K562 (cell line): Measurements from ENCODE around the gene CMTR2. TPM values are rescaled to one million over a fixed set of nuclear protein-coding genes. Genes with fewer than 3 reads are reported as not detected.
A peak's percentile ranks its signal among the peaks of the same experiment; 100 is the strongest.

Source experiments
- ATAC-seq: fragments of 200-7000 bp; cut with Tn5 transposase; 3 replicates; pipeline ENCODE4 v1.9.1; 2020; ENCODE audit warnings: moderate library complexity
- BruUV-seq: library from RNA; stranded (reverse); fragments of 400-500 nt; replicated peaks from 2 replicates; lab custom pipeline; 2021; lab: Mats Ljungman, UMichigan
- CTCF ChIA-PET: fragments of 300-600 bp; formaldehyde crosslinking; extraction: SDS; loops from one replicate; lab custom pipeline; 2021; ENCODE audit warnings: low intra/inter-chr PET ratio; lab: Yijun Ruan, JAX
- POLR2A ChIA-PET: fragments of 300-600, 350-650 bp; sonication (Branson Sonifier 250); formaldehyde crosslinking; extraction: SDS; loops from one replicate; lab custom pipeline; 2021; ENCODE audit warnings: antibody characterized with exemption, inconsistent platforms; lab: Yijun Ruan, JAX
- DNase-seq, 4 experiments: peaks; one replicate each; pipeline versions ENCODE4 v3.0.0 to v3.0.0-alpha.2; 2011 to 2018; ENCODE audit warnings: low spot score in 3 of 4, mixed read lengths in 3 of 4; ENCODE audit errors: extremely low read depth in 1 of 4
- FAIRE-seq: peaks from 2 replicates; lab custom pipeline; 2011; peaks lifted over from hg19 to GRCh38; lab: Jason Lieb, UNC
- H2AFZ ChIP-seq: 2 replicates; pipeline ENCODE4 v1.6.0; 2011; ENCODE audit warnings: low read depth, low read length, control low read depth, inconsistent platforms
- H3K27ac ChIP-seq: fragments of 200-600 bp; 3 replicates; pipeline ENCODE4 v1.8.0; 2011; ENCODE audit warnings: low read depth, mild to moderate bottlenecking, control low read depth, inconsistent platforms, low read length, moderate library complexity, mixed read lengths; ENCODE audit errors: extremely low read depth
- H3K27me3 ChIP-seq, 2 experiments: fragments of 300-600 bp in 1 of 2; 2 replicates in 1 of 2; 3 replicates in 1 of 2; pipeline versions ENCODE4 v1.6.0 to v1.8.0; 2011; ENCODE audit warnings: inconsistent platforms in 2 of 2, low read length in 2 of 2, mild to moderate bottlenecking in 1 of 2, mixed read lengths in 1 of 2, moderate library complexity in 1 of 2; ENCODE audit not compliant: control insufficient read depth in 2 of 2, insufficient read depth in 2 of 2
- H3K36me3 ChIP-seq: fragments of 300-600 bp; 3 replicates; pipeline ENCODE4 v1.8.0; 2011; ENCODE audit warnings: mild to moderate bottlenecking, low read length, inconsistent platforms; ENCODE audit not compliant: control insufficient read depth, insufficient read depth
- H3K4me1 ChIP-seq, 2 experiments: fragments of 200-600 bp in 1 of 2; replicated peaks in 1 of 2; 2 replicates in 1 of 2; 3 replicates in 1 of 2; pipeline versions ENCODE4 v1.5.1 to v1.8.0; 2011; ENCODE audit warnings: inconsistent platforms in 2 of 2, low read length in 2 of 2, mild to moderate bottlenecking in 1 of 2, mixed read lengths in 1 of 2, moderate library complexity in 1 of 2; ENCODE audit not compliant: control insufficient read depth in 2 of 2, insufficient read depth in 2 of 2
- H3K4me2 ChIP-seq: 2 replicates; pipeline ENCODE4 v1.6.1; 2011; ENCODE audit warnings: low read length, control low read depth, inconsistent platforms, mixed read lengths; ENCODE audit not compliant: insufficient read depth
- H3K4me3 ChIP-seq: fragments of 200-600 bp; sonication (generic), shearing (Covaris generic); 2 replicates; pipeline ENCODE4 v1.5.1; 2016; ENCODE audit warnings: control low read depth, inconsistent platforms
- H3K79me2 ChIP-seq: fragments of 200-600 bp; 3 replicates; pipeline ENCODE4 v1.8.0; 2011; ENCODE audit warnings: low read length, inconsistent platforms; ENCODE audit not compliant: control insufficient read depth, insufficient read depth
- H3K9ac ChIP-seq, 2 experiments: 2 replicates each; pipeline versions ENCODE4 v1.6.0 to v1.6.1; 2011; ENCODE audit warnings: low read depth in 2 of 2, low read length in 2 of 2, control low read depth in 1 of 2, inconsistent platforms in 1 of 2, mild to moderate bottlenecking in 1 of 2, mixed read lengths in 1 of 2; ENCODE audit not compliant: insufficient read depth in 1 of 2
- H3K9me1 ChIP-seq: one replicate; pipeline ENCODE4 v1.6.0; 2011; ENCODE audit warnings: inconsistent platforms, mild to moderate bottlenecking, low read length, moderate library complexity; ENCODE audit not compliant: control insufficient read depth, insufficient read depth
- H3K9me3 ChIP-seq: replicated peaks from 2 replicates; pipeline ENCODE4 v1.5.1; 2011; ENCODE audit warnings: low read depth, low read length, inconsistent platforms; ENCODE audit not compliant: control insufficient read depth, insufficient read depth
- H4K20me1 ChIP-seq: replicated peaks from 2 replicates; pipeline ENCODE4 v1.6.1; 2011; ENCODE audit warnings: low read length, inconsistent platforms, mixed read lengths; ENCODE audit not compliant: control insufficient read depth, insufficient read depth
- HNRNPLL ChIP-seq: fragments of 200-400 bp; formaldehyde crosslinking; IDR thresholded peaks from 2 replicates; pipeline ENCODE4 v1.6.1; 2017; ENCODE audit warnings: low read length, low read depth, mild to moderate bottlenecking; ENCODE audit not compliant: poor library complexity, severe bottlenecking
- MTA1 ChIP-seq: fragments of 450-650 bp; IDR thresholded peaks from 2 replicates; pipeline ENCODE4 v1.6.1; 2017; ENCODE audit warnings: borderline replicate concordance
- SMAD3 ChIP-seq: fragments of 450-650 bp; formaldehyde crosslinking; conservative IDR thresholded peaks from 2 replicates; pipeline ENCODE4 v1.4.0; 2020; ENCODE audit warnings: mild to moderate bottlenecking
- SNRNP70 ChIP-seq: fragments of 200-400 bp; formaldehyde crosslinking; optimal IDR thresholded peaks from 2 replicates; pipeline ENCODE3; 2017; ENCODE audit warnings: low read depth, low read length
- TEAD2 ChIP-seq: fragments of 450-650 bp; IDR thresholded peaks from 2 replicates; pipeline ENCODE4 v1.6.1; 2016; ENCODE audit warnings: missing genetic modification characterization, control low read depth, missing compliant biosample characterization
- ZNF146 ChIP-seq: IDR thresholded peaks from one replicate; pipeline ENCODE4 v1.6.1; 2018; ENCODE audit warnings: missing compliant biosample characterization; ENCODE audit not compliant: unreplicated experiment
- ZNF316 ChIP-seq: fragments of 450-650 bp; IDR thresholded peaks from 2 replicates; pipeline ENCODE4 v1.6.1; 2016
- WGBS: fragments of 100-300 bp; shearing (Covaris generic); methylation state at CpG from one replicate; pipeline ENCODE4 v1.1.6; 2016; ENCODE audit warnings: low coverage, mixed read lengths; ENCODE audit not compliant: insufficient coverage; ENCODE audit errors: missing lambda C conversion rate; 5-methylcytosine and 5-hydroxymethylcytosine counted together
- in situ Hi-C: fragments of 300-500 bp; cut with MboI; formaldehyde crosslinking; loops from 4 replicates; pipeline ENCODE4 v1.15.0; 2018; ENCODE audit warnings: inconsistent platforms, mixed read lengths
- intact Hi-C: fragments of 100-400 bp; cut with micrococcal nuclease; formaldehyde crosslinking; loops from 2 replicates; pipeline ENCODE4 v1.14.2; 2022
- polyA plus RNA-seq, 8 experiments: library from polyadenylated mRNA; depleted of rRNA in 4 of 8; stranded (reverse) in 5 of 8; unstranded in 3 of 8; fragments of >200 nt; fragmentation: Nextera tagmentation in 2 of 8; fragmentation: Illumina TruSeq in 1 of 8; extraction: Ambion mirVana in 2 of 8; extraction: Trizol in 1 of 8; gene quantifications; 2 replicates each; pipeline versions ENCODE4 v1.2.1 to v1.2.3, GENCODE V29; 2011 to 2014; ENCODE audit warnings: inconsistent platforms in 1 of 8, missing spikeins in 1 of 8
- total RNA-seq, 7 experiments: library from RNA; depleted of rRNA in 6 of 7; stranded (reverse); fragments of >200 nt in 6 of 7; fragmentation: Illumina TruSeq in 2 of 7; extraction: Trizol in 2 of 7; gene quantifications; 2 replicates each; pipeline versions ENCODE4 v1.2.1 to v1.2.3, GENCODE V29; 2011 to 2021; ENCODE audit warnings: low replicate concordance in 1 of 7
- TF ChIP-seq, protein P1 (sequence below): conservative IDR thresholded peaks from 2 replicates; pipeline ENCODE4 v1.6.1; 2011; ENCODE audit warnings: low read depth, mild to moderate bottlenecking, low read length; ENCODE audit not compliant: control insufficient read depth
- TF ChIP-seq, protein P2 (sequence below), 3 experiments: fragments of 200-800 bp in 1 of 3; sonication (Bioruptor generic) in 1 of 3; sonication (generic) in 1 of 3; formaldehyde crosslinking in 1 of 3; IDR thresholded peaks; 2 replicates each; pipeline versions ENCODE4 v1.6.1 to v1.8.0; 2016 to 2022; ENCODE audit warnings: mild to moderate bottlenecking in 2 of 3, missing compliant biosample characterization in 2 of 3, missing genetic modification characterization in 2 of 3, missing genetic modification reagents in 1 of 3
- TF ChIP-seq, protein P3 (sequence below): fragments of 450-650 bp; formaldehyde crosslinking; IDR thresholded peaks from 2 replicates; pipeline ENCODE4 v1.4.0; 2020; ENCODE audit warnings: mild to moderate bottlenecking, mixed read lengths

CMTR2 gene
- total and polyA plus RNA-seq, 9 of the 15 experiments (the other 6 are each of a cell fraction or from before 2014, with no cell fraction given): 4.6 to 24.8 (median 12.7) TPM

DNA sequence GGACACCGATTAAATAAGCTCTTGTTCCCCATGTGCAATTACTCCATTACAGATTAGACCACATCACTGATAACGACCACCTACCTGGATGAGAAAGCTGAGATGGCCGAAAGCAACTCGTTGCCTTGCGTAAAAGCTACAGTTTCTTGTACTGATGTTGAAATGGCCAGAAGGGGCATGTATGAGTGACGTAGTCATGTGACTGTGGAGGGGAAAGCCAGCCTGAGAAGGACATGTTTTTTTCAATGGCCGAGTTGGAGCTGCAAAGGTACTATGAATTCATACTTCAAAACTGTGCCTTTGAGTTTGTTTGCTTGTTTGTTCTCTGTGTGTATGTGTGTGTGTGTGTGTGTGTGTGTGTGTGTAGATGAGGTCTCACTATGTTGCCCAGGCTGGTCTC lies 41.7 kb downstream of the CMTR2 start:
- DNase-seq (no peak), ATAC-seq (no peak)

DNA sequence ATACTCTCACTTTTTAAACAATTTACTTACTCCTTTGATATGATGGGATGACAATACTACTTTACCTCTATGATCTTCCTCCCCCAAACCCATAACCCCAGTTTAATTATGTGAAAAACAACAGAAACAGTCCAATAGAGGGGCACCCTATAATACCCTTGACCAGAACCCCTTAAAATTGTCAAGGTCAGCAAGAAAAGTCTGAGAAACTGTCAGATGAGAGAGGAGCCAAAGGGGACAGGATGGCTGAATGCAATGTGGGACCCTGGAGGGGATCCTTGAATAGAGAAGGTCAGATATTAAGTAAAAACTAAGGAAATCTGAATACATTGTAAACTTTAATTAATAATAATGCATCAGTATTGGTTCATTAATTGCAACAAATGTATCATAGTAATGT lies 42.9 kb downstream of the CMTR2 start:
- H3K4me3 ChIP-seq: no peak overlapping the region
- no peak for ATAC-seq
- H3K9me1 ChIP-seq: no peaks in the 10 kb centered on the region
- no peak overlapping the region for H2AFZ ChIP-seq
- no TSS peak for BruUV-seq
- ChIA-PET CTCF (no interaction called here), POLR2A (no interaction called here)
- no peak overlapping the region for H3K27ac ChIP-seq
- no peak overlapping the region for H3K9ac ChIP-seq
- H3K4me2 ChIP-seq: no peak overlapping the region
- no peak for FAIRE-seq
- H3K36me3 ChIP-seq: no peaks in the 10 kb centered on the region
- H3K9me3 ChIP-seq: no peaks in the 10 kb centered on the region
- no peaks in the 10 kb centered on the region for H3K4me1 ChIP-seq
- intact Hi-C loops (no loop called here), in situ Hi-C loops (no loop called here)
- no peaks in the 10 kb centered on the region for H4K20me1 ChIP-seq
- no peaks in the 10 kb centered on the region for H3K79me2 ChIP-seq
- DNase-seq: no peak
- H3K27me3 ChIP-seq: peaks cover 5% of the 10 kb centered on the region in 2 experiments; a peak in 2 of 5 replicates
- TF ChIP-seq, protein P1, sequence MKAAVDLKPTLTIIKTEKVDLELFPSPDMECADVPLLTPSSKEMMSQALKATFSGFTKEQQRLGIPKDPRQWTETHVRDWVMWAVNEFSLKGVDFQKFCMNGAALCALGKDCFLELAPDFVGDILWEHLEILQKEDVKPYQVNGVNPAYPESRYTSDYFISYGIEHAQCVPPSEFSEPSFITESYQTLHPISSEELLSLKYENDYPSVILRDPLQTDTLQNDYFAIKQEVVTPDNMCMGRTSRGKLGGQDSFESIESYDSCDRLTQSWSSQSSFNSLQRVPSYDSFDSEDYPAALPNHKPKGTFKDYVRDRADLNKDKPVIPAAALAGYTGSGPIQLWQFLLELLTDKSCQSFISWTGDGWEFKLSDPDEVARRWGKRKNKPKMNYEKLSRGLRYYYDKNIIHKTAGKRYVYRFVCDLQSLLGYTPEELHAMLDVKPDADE: no peak
- TF ChIP-seq HNRNPLL (no peak), SMAD3 (CRISPR knock-in tag) (no peak), TEAD2 (tag) (no peak), MTA1 (no peak), ZNF146 (CRISPR knock-in tag) (no peak), ZNF316 (0 out of 2 replicates have a peak, but pooled peaks have one; percentile 44)
- TF ChIP-seq, protein P2, sequence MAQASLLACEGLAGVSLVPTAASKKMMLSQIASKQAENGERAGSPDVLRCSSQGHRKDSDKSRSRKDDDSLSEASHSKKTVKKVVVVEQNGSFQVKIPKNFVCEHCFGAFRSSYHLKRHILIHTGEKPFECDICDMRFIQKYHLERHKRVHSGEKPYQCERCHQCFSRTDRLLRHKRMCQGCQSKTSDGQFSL (CRISPR knock-in tag; IDR thresholded peaks at IDR 0.05): no peak
- TF ChIP-seq, protein P2 (tag; IDR thresholded peaks at IDR 0.05): no peak

More for the DNA sequence above, 41.7 kb downstream of the CMTR2 start:
- ChIA-PET POLR2A (no interaction called here), CTCF (no interaction called here)
- Histone ChIP-seq H3K9me3 (no peaks in the 10 kb centered on the region), H3K4me2 (no peak overlapping the region), H3K4me1 (no peaks in the 10 kb centered on the region), H4K20me1 (no peaks in the 10 kb centered on the region), H3K27me3 (peaks cover 5% of the 10 kb centered on the region in 2 experiments; a peak in 3 of 5 replicates), H3K9me1 (no peaks in the 10 kb centered on the region), H3K36me3 (no peaks in the 10 kb centered on the region), H3K4me3 (no peak overlapping the region), H3K9ac (no peak overlapping the region), H2AFZ (no peak overlapping the region), H3K79me2 (no peaks in the 10 kb centered on the region), H3K27ac (no peak overlapping the region)
- intact Hi-C loops: no loop called here
- TF ChIP-seq SNRNP70: no peak
- TF ChIP-seq, protein P3, sequence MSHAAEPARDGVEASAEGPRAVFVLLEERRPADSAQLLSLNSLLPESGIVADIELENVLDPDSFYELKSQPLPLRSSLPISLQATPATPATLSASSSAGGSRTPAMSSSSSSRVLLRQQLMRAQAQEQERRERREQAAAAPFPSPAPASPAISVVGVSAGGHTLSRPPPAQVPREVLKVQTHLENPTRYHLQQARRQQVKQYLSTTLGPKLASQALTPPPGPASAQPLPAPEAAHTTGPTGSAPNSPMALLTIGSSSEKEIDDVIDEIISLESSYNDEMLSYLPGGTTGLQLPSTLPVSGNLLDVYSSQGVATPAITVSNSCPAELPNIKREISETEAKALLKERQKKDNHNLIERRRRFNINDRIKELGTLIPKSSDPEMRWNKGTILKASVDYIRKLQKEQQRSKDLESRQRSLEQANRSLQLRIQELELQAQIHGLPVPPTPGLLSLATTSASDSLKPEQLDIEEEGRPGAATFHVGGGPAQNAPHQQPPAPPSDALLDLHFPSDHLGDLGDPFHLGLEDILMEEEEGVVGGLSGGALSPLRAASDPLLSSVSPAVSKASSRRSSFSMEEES (CRISPR knock-in tag): peak; percentile 59
- 2% methylated on average over 7 of the region's 7 CpGs for WGBS
- in situ Hi-C loops: no loop called here
- peak; percentile 57 for FAIRE-seq
- no TSS peak for BruUV-seq
